IMR-90 (cell line): ENCODE measurements around the gene GSTA4. TPM values are rescaled to one million over a fixed set of nuclear protein-coding genes. Genes with fewer than 3 reads are reported as not detected.

Source experiments
- ATAC-seq: fragments of 200-7000 bp; cut with Tn5 transposase; 2 replicates; pipeline ENCODE4 v1.9.1; 2020; ENCODE audit warnings: low read depth, mild to moderate bottlenecking, moderate library complexity
- BruUV-seq: library from RNA; stranded (reverse); fragments of 400-500 nt; replicated peaks from 2 replicates; lab custom pipeline; 2021; lab: Mats Ljungman, UMichigan
- CTCF ChIA-PET: fragments of 300-600 bp; formaldehyde crosslinking; extraction: SDS; loops from one replicate; lab custom pipeline; 2021; ENCODE audit warnings: antibody characterized with exemption; lab: Yijun Ruan, JAX
- POLR2A ChIA-PET: fragments of 300-600 bp; sonication (Branson Sonifier 250); formaldehyde crosslinking; loops from one replicate; lab custom pipeline; 2022; ENCODE audit warnings: antibody characterized with exemption; ENCODE audit not compliant: unreplicated experiment; lab: Charles Lee
- DNase-seq: peaks from one replicate; pipeline ENCODE4 v3.0.0; 2013
- H2AFZ ChIP-seq: replicated peaks from 2 replicates; pipeline ENCODE3; 2013; ENCODE audit warnings: low read length, mild to moderate bottlenecking; ENCODE audit not compliant: poor library complexity
- H2AK5ac ChIP-seq: 2 replicates; pipeline ENCODE4 v1.6.1; 2013; ENCODE audit warnings: low read depth, low read length, inconsistent platforms
- H2AK9ac ChIP-seq: replicated peaks from 2 replicates; pipeline ENCODE3; 2013; ENCODE audit warnings: mild to moderate bottlenecking, low read depth, low read length, moderate library complexity; ENCODE audit not compliant: poor library complexity
- H2BK120ac ChIP-seq: 2 replicates; pipeline ENCODE4 v1.6.1; 2013; ENCODE audit warnings: low read depth, low read length, inconsistent platforms
- H2BK15ac ChIP-seq: 3 replicates; pipeline ENCODE4 v1.6.1; 2013; ENCODE audit warnings: low read depth, low read length, inconsistent platforms
- H2BK20ac ChIP-seq: 2 replicates; pipeline ENCODE4 v1.6.1; 2013; ENCODE audit warnings: low read depth, mild to moderate bottlenecking, inconsistent platforms, low read length, moderate library complexity
- H2BK5ac ChIP-seq: 2 replicates; pipeline ENCODE4 v1.6.1; 2013; ENCODE audit warnings: mild to moderate bottlenecking, low read depth, low read length, inconsistent platforms; ENCODE audit not compliant: poor library complexity, severe bottlenecking
- H3K14ac ChIP-seq: replicated peaks from 2 replicates; pipeline ENCODE4 v1.6.1; 2013; ENCODE audit warnings: low read depth, low read length, inconsistent platforms
- H3K18ac ChIP-seq: 2 replicates; pipeline ENCODE4 v1.6.1; 2013; ENCODE audit warnings: low read depth, low read length, control low read depth
- H3K23ac ChIP-seq: 2 replicates; pipeline ENCODE4 v1.6.1; 2013; ENCODE audit warnings: low read depth, low read length, inconsistent platforms
- H3K27ac ChIP-seq: 2 replicates; pipeline ENCODE4 v1.5.1; 2013; ENCODE audit warnings: mild to moderate bottlenecking, control low read depth, low read length; ENCODE audit not compliant: insufficient read depth
- H3K27me3 ChIP-seq: 2 replicates; pipeline ENCODE4 v1.6.1; 2013; ENCODE audit warnings: low read length; ENCODE audit not compliant: control insufficient read depth, insufficient read depth
- H3K36me3 ChIP-seq: 2 replicates; pipeline ENCODE4 v1.6.1; 2013; ENCODE audit warnings: low read length, mixed read lengths; ENCODE audit not compliant: control insufficient read depth, insufficient read depth
- H3K4ac ChIP-seq: 2 replicates; pipeline ENCODE4 v1.6.1; 2013; ENCODE audit warnings: low read depth, low read length, inconsistent platforms
- H3K4me1 ChIP-seq: 2 replicates; pipeline ENCODE4 v1.6.1; 2013; ENCODE audit warnings: low read length, mixed read lengths; ENCODE audit not compliant: control insufficient read depth, insufficient read depth
- H3K4me2 ChIP-seq: 2 replicates; pipeline ENCODE4 v1.6.1; 2013; ENCODE audit warnings: low read depth, mild to moderate bottlenecking, control low read depth, low read length, moderate library complexity
- H3K4me3 ChIP-seq: 2 replicates; pipeline ENCODE4 v1.5.1; 2013; ENCODE audit warnings: low read depth, mild to moderate bottlenecking, control low read depth, low read length, moderate library complexity; ENCODE audit not compliant: insufficient read depth
- H3K56ac ChIP-seq: 2 replicates; pipeline ENCODE4 v1.6.1; 2013; ENCODE audit warnings: low read length, inconsistent platforms; ENCODE audit not compliant: insufficient read depth; ENCODE audit errors: extremely low read depth
- H3K79me1 ChIP-seq, 2 experiments: 2 replicates each; pipeline ENCODE4 v1.6.1; 2013; ENCODE audit warnings: low read length in 2 of 2, inconsistent platforms in 1 of 2, low read depth in 1 of 2
- H3K9ac ChIP-seq: 2 replicates; pipeline ENCODE4 v1.6.1; 2013; ENCODE audit warnings: low read depth, low read length, control low read depth
- H3K9me1 ChIP-seq: 2 replicates; pipeline ENCODE4 v1.6.1; 2013; ENCODE audit warnings: low read length, inconsistent platforms; ENCODE audit not compliant: insufficient read depth
- H3K9me3 ChIP-seq: 2 replicates; pipeline ENCODE4 v1.6.1; 2013; ENCODE audit warnings: low read length; ENCODE audit not compliant: control insufficient read depth, insufficient read depth
- H4K20me1 ChIP-seq: 2 replicates; pipeline ENCODE4 v1.6.1; 2013; ENCODE audit warnings: low read length, inconsistent platforms; ENCODE audit not compliant: insufficient read depth
- H4K5ac ChIP-seq: 2 replicates; pipeline ENCODE4 v1.6.1; 2013; ENCODE audit warnings: mild to moderate bottlenecking, low read depth, low read length, control low read depth
- H4K8ac ChIP-seq, 2 experiments: 2 replicates each; pipeline ENCODE4 v1.6.1; 2013; ENCODE audit warnings: low read depth in 2 of 2, low read length in 2 of 2, control low read depth in 1 of 2, inconsistent platforms in 1 of 2
- H4K91ac ChIP-seq: 2 replicates; pipeline ENCODE4 v1.6.1; 2013; ENCODE audit warnings: low read depth, low read length, inconsistent platforms; ENCODE audit not compliant: insufficient read depth
- BHLHE40 ChIP-seq: fragments of 150-350 bp; IDR thresholded peaks from 2 replicates; pipeline ENCODE4 v1.6.1; 2016; ENCODE audit warnings: mild to moderate bottlenecking, low read depth, low read length
- CEBPB ChIP-seq: IDR thresholded peaks from 2 replicates; pipeline ENCODE4 v1.6.1; 2012; ENCODE audit warnings: low read depth, low read length, improper control_type of control experiment
- MAFK ChIP-seq: IDR thresholded peaks from 2 replicates; pipeline ENCODE4 v1.6.1; 2012; ENCODE audit warnings: low read depth, low read length, improper control_type of control experiment
- NFE2L2 ChIP-seq: fragments of 150-350 bp; IDR thresholded peaks from 2 replicates; pipeline ENCODE4 v1.6.1; 2016; ENCODE audit warnings: low read depth, mild to moderate bottlenecking, low read length
- POLR2A ChIP-seq: IDR thresholded peaks from 2 replicates; pipeline ENCODE4 v1.6.1; 2012; ENCODE audit warnings: mild to moderate bottlenecking, low read depth, low read length
- SMC3 ChIP-seq: fragments of 150-350 bp; IDR thresholded peaks from 2 replicates; pipeline ENCODE4 v1.6.1; 2016; ENCODE audit warnings: low read depth, mild to moderate bottlenecking, antibody characterized with exemption, low read length, moderate library complexity
- WGBS, 2 experiments: methylation state at CpG; one replicate each; pipeline versions ENCODE4 v1.1.5 to v1.1.7; 2013; ENCODE audit warnings: missing lambda C conversion rate in 2 of 2; ENCODE audit not compliant: insufficient read length in 1 of 2; ENCODE audit errors: extremely low coverage in 2 of 2; 5-methylcytosine and 5-hydroxymethylcytosine counted together
- dilution Hi-C: fragments of 300-500 bp; cut with HindIII; formaldehyde crosslinking; loops from one replicate; pipeline ENCODE4 v1.14.3; 2018; ENCODE audit warnings: low sequenced_read_pairs; ENCODE audit not compliant: unreplicated experiment
- in situ Hi-C: fragments of 300-500 bp; cut with MboI; formaldehyde crosslinking; loops from 3 replicates; pipeline ENCODE4 v1.14.3; 2019; ENCODE audit warnings: low sequenced_read_pairs, inconsistent platforms, mixed read lengths
- intact Hi-C: fragments of 100-400 bp; cut with micrococcal nuclease; formaldehyde crosslinking; loops from 2 replicates; pipeline ENCODE4 v1.10.0; 2022
- polyA plus RNA-seq, 3 experiments: library from polyadenylated mRNA; depleted of rRNA; stranded (reverse); fragments of >200 nt; gene quantifications; 2 replicates each; pipeline ENCODE4 v1.2.3, GENCODE V29; 2012; ENCODE audit warnings: low replicate concordance in 1 of 3
- total RNA-seq: library from RNA; depleted of rRNA; stranded (reverse); fragments of >200 nt; gene quantifications from 2 replicates; pipeline ENCODE4 v1.2.3, GENCODE V29; 2012

Gene GSTA4
- total and polyA plus RNA-seq, 2 of the 4 experiments (the other 2 are of a cell fraction), result 26.9 to 35.6 TPM

DNA sequence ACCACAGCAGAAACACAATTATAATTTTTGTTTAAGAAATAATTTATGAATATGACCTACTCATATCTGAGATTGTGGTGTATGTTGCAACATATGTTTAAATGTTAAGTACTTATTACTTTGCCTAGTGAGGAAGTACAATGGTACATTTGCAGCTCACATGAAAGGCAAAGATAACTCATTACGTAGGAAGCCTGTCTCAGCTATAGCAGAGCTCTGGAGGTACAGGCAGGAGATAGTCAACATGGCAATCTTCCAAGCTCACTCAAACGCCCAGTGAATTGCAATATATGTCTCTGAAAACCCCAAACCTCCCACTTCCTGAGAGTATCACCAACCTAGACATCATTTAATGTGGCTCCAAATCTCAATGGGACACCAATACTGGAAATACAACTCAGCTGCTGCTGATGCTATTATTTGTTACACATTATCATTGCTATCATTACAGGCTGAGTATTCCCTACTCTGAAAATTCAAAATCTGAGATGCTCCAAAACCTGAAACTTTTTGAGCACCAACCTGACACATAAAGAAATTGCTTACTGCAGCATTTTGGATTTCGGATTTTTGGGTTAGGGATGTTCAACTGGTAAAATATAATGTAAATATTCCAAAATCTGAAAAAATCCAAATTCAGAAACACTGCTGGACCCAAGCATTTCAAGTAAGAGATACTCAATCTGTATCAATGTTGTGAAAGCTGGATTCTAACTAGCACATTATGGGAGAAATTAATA lies 25.1 kb upstream of the GSTA4 start:
- no peaks in the 10 kb centered on the region for H3K27me3 ChIP-seq
- H3K23ac ChIP-seq, result no peak overlapping the region
- H3K4ac ChIP-seq, result no peak overlapping the region
- H2AK5ac ChIP-seq, result no peak overlapping the region
- no peaks in the 10 kb centered on the region for H4K20me1 ChIP-seq
- no peak overlapping the region for H4K5ac ChIP-seq
- no peak overlapping the region for H2BK20ac ChIP-seq
- H3K4me1 ChIP-seq, result peaks cover 1% of the 10 kb centered on the region; the same call in 1 of the 2 replicates
- no peaks in the 10 kb centered on the region for H3K9me1 ChIP-seq
- H3K9ac ChIP-seq, result no peak overlapping the region
- H2BK15ac ChIP-seq, result no peak overlapping the region
- POLR2A ChIA-PET, result no interaction called here
- WGBS, 2 experiments, result 51% methylated on average over 2 of the region's 3 CpGs; no CpG with 5 or more reads in 1 of the 2 experiments
- H2AFZ ChIP-seq, result no peak overlapping the region
- no peak overlapping the region for H4K91ac ChIP-seq
- in situ Hi-C loops, result no loop called here
- H3K9me3 ChIP-seq, result no peaks in the 10 kb centered on the region
- ATAC-seq (no peak), DNase-seq (peak; percentile 72)
- dilution Hi-C loops, result no loop called here
- no peak overlapping the region for H2AK9ac ChIP-seq
- H3K4me2 ChIP-seq, result no peak overlapping the region
- BruUV-seq, result no TSS peak
- peaks cover 11% of the 10 kb centered on the region for H3K36me3 ChIP-seq
- H2BK120ac ChIP-seq, result no peak overlapping the region
- H3K27ac ChIP-seq, result no peak overlapping the region
- H3K56ac ChIP-seq, result no peak overlapping the region
- H4K8ac ChIP-seq, result no peak overlapping the region
- CTCF ChIA-PET, result interaction anchor here (2.2 kb wide), 1 partner anchor 14 kb away, joined by 4 read pairs; no protein-coding TSS in a partner anchor
- TF ChIP-seq SMC3, result no peak
- TF ChIP-seq POLR2A, result no peak
- TF ChIP-seq MAFK, result peak; percentile 82
- TF ChIP-seq CEBPB, result peak; percentile 72
- no peak for TF ChIP-seq NFE2L2
- TF ChIP-seq BHLHE40, result no peak
- no peaks in the 10 kb centered on the region for H3K79me1 ChIP-seq
- no peak overlapping the region for H3K4me3 ChIP-seq
- H2BK5ac ChIP-seq, result no peak overlapping the region
- H3K14ac ChIP-seq, result no peak overlapping the region
- intact Hi-C loops, result no loop called here
- no peak overlapping the region for H3K18ac ChIP-seq
